ENCODE results near the gene MCOLN1. TPM values are rescaled to one million over a fixed set of nuclear protein-coding genes. Genes with fewer than 3 reads are reported as not detected.

Gene MCOLN1
- total and polyA plus RNA-seq, 9 of the 15 experiments (the other 6 are each of a cell fraction or from before 2014, with no cell fraction given) = 0.25 to 15.4 (median 7.1) TPM

GRCh38 chr19:7507884-7508283 is 14.5 kb upstream of the MCOLN1 start (continued):
- no peak for TF ChIP-seq IFI16 (CRISPR knock-in tag; IDR thresholded peaks at IDR 0.05)
- 0 out of 2 replicates have a peak, but pooled peaks have one; percentile 28 for TF ChIP-seq VEZF1 (CRISPR knock-in tag; IDR thresholded peaks at IDR 0.05)
- no peak for TF ChIP-seq KDM4B (IDR thresholded peaks at IDR 0.05; ENCODE audit: borderline replicate concordance in 2 of 2, low read depth in 1 of 2)
- no peak for TF ChIP-seq PTTG1 (tag; IDR thresholded peaks at IDR 0.05; ENCODE audit: low read depth)
- no peak for TF ChIP-seq ZBTB8A (IDR thresholded peaks at IDR 0.05; ENCODE audit: partially characterized antibody)
- TF ChIP-seq MIER1 (IDR thresholded peaks at IDR 0.05; ENCODE audit: low read depth) = no peak
- TF ChIP-seq RB1 (IDR thresholded peaks at IDR 0.05; ENCODE audit: low read depth) = no peak
- no peak for TF ChIP-seq SREBF1 (IDR thresholded peaks at IDR 0.05; ENCODE audit: borderline replicate concordance, low read depth, low read length)
- TF ChIP-seq TEAD1 (CRISPR knock-in tag; IDR thresholded peaks at IDR 0.05) = peak in 1 of 2 experiments; percentile 32; a peak in 1 of 4 replicates
- TF ChIP-seq DPF2 (IDR thresholded peaks at IDR 0.05) = peak; percentile 33; the same call in 1 of the 2 replicates
- TF ChIP-seq RBFOX2 (IDR thresholded peaks at IDR 0.05; ENCODE audit: low read depth, low read length) = 0 out of 2 replicates have a peak, but pooled peaks have one; percentile 30
- TF ChIP-seq ZEB2 (IDR thresholded peaks at IDR 0.05) = no peak
- TF ChIP-seq MYNN (IDR thresholded peaks at IDR 0.05) = 0 out of 2 replicates have a peak, but pooled peaks have one; percentile 22
- TF ChIP-seq MYNN (CRISPR knock-in tag; IDR thresholded peaks at IDR 0.05) = no peak
- peak; percentile 58; the same call in 1 of the 2 replicates for TF ChIP-seq TFAP4 (CRISPR knock-in tag; IDR thresholded peaks at IDR 0.05; ENCODE audit: borderline replicate concordance)

Measured in K562 (cell line).